GM12878 (cell line): ENCODE measurements around the gene TRIP12. TPM values are rescaled to one million over a fixed set of nuclear protein-coding genes. Genes with fewer than 3 reads are reported as not detected.

Source experiments
- ATAC-seq: fragments of 200-7000 bp; cut with Tn5 transposase; 3 replicates; pipeline ENCODE4 v1.9.1; 2020; ENCODE audit warnings: mild to moderate bottlenecking, moderate library complexity
- BruUV-seq: library from RNA; stranded (reverse); fragments of 400-500 nt; replicated peaks from 2 replicates; lab custom pipeline; 2021; lab: Mats Ljungman, UMichigan
- CTCF ChIA-PET: fragments of 300-600 bp; sonication (Branson Sonifier 250); formaldehyde crosslinking; extraction: SDS; loops from one replicate; lab custom pipeline; 2021; ENCODE audit warnings: inconsistent platforms; lab: Yijun Ruan, JAX
- POLR2A ChIA-PET: fragments of 350-600 bp; formaldehyde crosslinking; extraction: SDS; loops from one replicate; lab custom pipeline; 2021; ENCODE audit warnings: inconsistent platforms; lab: Charles Lee
- RAD21 ChIA-PET: fragments of 300-600 bp; sonication (Branson Sonifier 250); formaldehyde crosslinking; loops from one replicate; lab custom pipeline; 2023; ENCODE audit warnings: antibody characterized with exemption; ENCODE audit not compliant: unreplicated experiment; lab: Charles Lee
- SMC1A ChIA-PET: fragments of 300-600 bp; sonication (Branson Sonifier 250); formaldehyde crosslinking; loops from one replicate; lab custom pipeline; 2023; ENCODE audit not compliant: unreplicated experiment, uncharacterized antibody; lab: Charles Lee
- DNase-seq: peaks from one replicate; pipeline ENCODE4 v3.0.0-alpha.2; 2011; ENCODE audit warnings: low read depth, low spot score
- FAIRE-seq: peaks from 3 replicates; lab custom pipeline; 2011; peaks lifted over from hg19 to GRCh38; lab: Jason Lieb, UNC
- H2AFZ ChIP-seq: 2 replicates; pipeline ENCODE4 v1.6.0; 2011; ENCODE audit warnings: low read depth, low read length, control low read depth; ENCODE audit not compliant: control insufficient read depth
- H3K27ac ChIP-seq: 2 replicates; pipeline ENCODE4 v1.5.1; 2011; ENCODE audit warnings: control low read depth; ENCODE audit not compliant: control insufficient read depth, insufficient read depth
- H3K27me3 ChIP-seq, 2 experiments: replicated peaks in 1 of 2; 2 replicates each; pipeline versions ENCODE4 v1.6.0 to v1.6.1; 2011; ENCODE audit warnings: low read length in 1 of 2; ENCODE audit not compliant: control insufficient read depth in 2 of 2, insufficient read depth in 2 of 2
- H3K36me3 ChIP-seq, 2 experiments: 2 replicates each; pipeline ENCODE4 v1.5.1; 2011; ENCODE audit warnings: low read length in 1 of 2; ENCODE audit not compliant: control insufficient read depth in 2 of 2, insufficient read depth in 2 of 2
- H3K4me1 ChIP-seq: 2 replicates; pipeline ENCODE4 v1.6.1; 2011; ENCODE audit warnings: mild to moderate bottlenecking, low read length, moderate library complexity, mixed read lengths; ENCODE audit not compliant: control insufficient read depth, insufficient read depth
- H3K4me2 ChIP-seq: 2 replicates; pipeline ENCODE4 v1.6.0; 2011; ENCODE audit warnings: control low read depth; ENCODE audit not compliant: control insufficient read depth, insufficient read depth
- H3K4me3 ChIP-seq: fragments of 200-600 bp; sonication (generic); 2 replicates; pipeline ENCODE4 v1.5.1; 2016
- H3K79me2 ChIP-seq: 2 replicates; pipeline ENCODE4 v1.6.0; 2011; ENCODE audit warnings: low read length; ENCODE audit not compliant: control insufficient read depth, insufficient read depth
- H3K9ac ChIP-seq: 2 replicates; pipeline ENCODE4 v1.8.0; 2011; ENCODE audit warnings: low read length, control low read depth, mixed read lengths; ENCODE audit not compliant: control insufficient read depth, insufficient read depth
- H3K9me3 ChIP-seq: replicated peaks from 3 replicates; pipeline ENCODE4 v1.5.1; 2011; ENCODE audit warnings: mild to moderate bottlenecking, low read length; ENCODE audit not compliant: control insufficient read depth, insufficient read depth
- H4K20me1 ChIP-seq: 2 replicates; pipeline ENCODE4 v1.6.0; 2011; ENCODE audit not compliant: control insufficient read depth, insufficient read depth
- BHLHE40 ChIP-seq, 2 experiments: fragments of 450-650 bp in 1 of 2; IDR thresholded peaks; 2 replicates each; pipeline ENCODE4 v1.6.1; 2011 to 2017; ENCODE audit warnings: low read depth in 2 of 2, borderline replicate concordance in 1 of 2, improper control_type of control experiment in 1 of 2, low read length in 1 of 2, mild to moderate bottlenecking in 1 of 2
- BRCA1 ChIP-seq: IDR thresholded peaks from 2 replicates; pipeline ENCODE4 v1.6.1; 2011; ENCODE audit warnings: low read depth, low read length, improper control_type of control experiment
- MAX ChIP-seq: IDR thresholded peaks from 2 replicates; pipeline ENCODE4 v1.6.1; 2012; ENCODE audit warnings: low read depth, low read length, improper control_type of control experiment
- MYC ChIP-seq: IDR thresholded peaks from 2 replicates; pipeline ENCODE4 v1.6.1; 2011; ENCODE audit warnings: mild to moderate bottlenecking, low read length, moderate library complexity, inconsistent platforms; ENCODE audit not compliant: insufficient read depth, insufficient replicate concordance, insufficient read length, severe bottlenecking
- REST ChIP-seq: IDR thresholded peaks from 2 replicates; pipeline ENCODE4 v1.6.1; 2012; ENCODE audit warnings: mild to moderate bottlenecking, low read depth, low read length
- RUNX3 ChIP-seq: IDR thresholded peaks from 2 replicates; pipeline ENCODE4 v1.6.1; 2012; ENCODE audit warnings: low read length, inconsistent platforms
- SPI1 ChIP-seq: IDR thresholded peaks from 2 replicates; pipeline ENCODE4 v1.6.1; 2011; ENCODE audit warnings: low read depth, mild to moderate bottlenecking, low read length, moderate library complexity, borderline replicate concordance; ENCODE audit not compliant: insufficient read depth
- WGBS: methylation state at CpG from one replicate; pipeline ENCODE4 v1.1.6; 2016; ENCODE audit warnings: low lambda C conversion rate; ENCODE audit not compliant: insufficient replicate concordance, insufficient coverage; ENCODE audit errors: missing lambda C conversion rate; 5-methylcytosine and 5-hydroxymethylcytosine counted together
- in situ Hi-C: fragments of 300-500 bp; cut with MboI; formaldehyde crosslinking; loops from 9 replicates; pipeline ENCODE4 v1.14.3; 2018; ENCODE audit warnings: mixed read lengths
- intact Hi-C: fragments of 100-400 bp; cut with micrococcal nuclease; formaldehyde crosslinking; loops from one replicate; pipeline ENCODE4 v1.14.2; 2022; ENCODE audit not compliant: unreplicated experiment
- polyA plus RNA-seq, 11 experiments: library from polyadenylated mRNA; depleted of rRNA in 4 of 11; unstranded in 6 of 11; stranded (reverse) in 5 of 11; fragments of >200 nt; fragmentation: Nextera tagmentation in 4 of 11; fragmentation: Illumina TruSeq in 1 of 11; extraction: Ambion mirVana in 4 of 11; extraction: Trizol in 1 of 11; gene quantifications; 1 replicate in 1 of 11; 2 replicates in 10 of 11; pipeline versions ENCODE4 v1.2.1 to v1.2.3, GENCODE V29; 2011 to 2016; ENCODE audit warnings: inconsistent platforms in 2 of 11, missing spikeins in 2 of 11, low read depth in 1 of 11
- total RNA-seq, 4 experiments: library from RNA; depleted of rRNA in 3 of 4; stranded (reverse); fragments of >200 nt in 3 of 4; fragmentation: Illumina TruSeq in 1 of 4; extraction: Trizol in 1 of 4; gene quantifications; 2 replicates each; pipeline versions ENCODE4 v1.2.1 to v1.2.3, GENCODE V29; 2013 to 2021
- TF ChIP-seq, protein P1 (sequence below): IDR thresholded peaks from 2 replicates; pipeline ENCODE4 v1.6.1; 2012; ENCODE audit warnings: low read length, inconsistent platforms

Gene TRIP12
- total and polyA plus RNA-seq, 10 of the 15 experiments (the other 5 are each of a cell fraction or from before 2014, with no cell fraction given) = 23.1 to 207 (median 97.0) TPM

DNA sequence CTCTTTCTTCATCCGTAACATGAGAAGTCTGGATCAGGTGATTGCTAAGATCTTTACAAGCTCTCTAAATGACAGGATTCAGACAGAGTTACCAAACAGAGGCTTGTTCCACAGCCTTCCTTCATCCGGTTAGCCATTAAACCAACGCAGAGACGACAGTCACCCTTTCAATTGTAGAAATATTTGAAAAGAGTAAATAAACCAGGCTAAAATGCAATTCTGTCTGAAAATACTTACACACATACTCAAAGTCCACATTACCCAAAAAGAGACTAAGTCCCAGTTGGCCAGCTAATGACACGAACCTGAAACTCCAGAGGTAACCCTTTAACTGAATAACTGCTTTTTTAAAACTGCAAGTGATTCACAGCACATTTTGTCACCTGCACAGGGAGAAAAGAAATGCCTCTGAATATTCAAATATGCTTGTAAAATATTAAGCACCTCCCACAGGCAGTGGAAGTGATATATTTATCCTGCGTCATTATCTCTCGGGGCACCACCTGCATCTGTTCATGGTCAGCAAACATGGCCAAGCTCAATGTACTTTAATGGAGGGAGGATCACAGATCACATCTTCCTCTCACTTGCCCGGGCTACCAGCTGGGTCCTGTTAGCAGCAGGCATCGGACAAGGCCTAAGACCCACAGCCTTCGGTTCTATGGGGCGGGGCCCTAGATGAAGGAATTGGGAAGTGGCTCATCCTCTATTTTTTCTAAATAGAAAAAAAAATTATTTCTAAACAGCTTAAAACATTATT, 168.7 kb downstream of the TRIP12 start:
- no peak overlapping the region for H3K4me2 ChIP-seq
- ChIA-PET POLR2A (interaction anchor here (0.9 kb wide), 1 partner anchor 111 kb away, joined by 3 read pairs; no protein-coding TSS in a partner anchor), SMC1A (interaction anchor here (0.6 kb wide), 1 partner anchor 833 kb away, joined by 3 read pairs; no protein-coding TSS in a partner anchor), RAD21 (no interaction called here), CTCF (interaction anchor here (0.7 kb wide), 1 partner anchor 406 kb away, joined by 3 read pairs; no protein-coding TSS in a partner anchor)
- no peak for DNase-seq
- TF ChIP-seq BHLHE40 (IDR thresholded peaks at IDR 0.05; ENCODE audit: borderline replicate concordance in 1 of 2, low read depth in 2 of 2, low read length in 1 of 2) (no peak), RUNX3 (no peak), MYC (no peak), MAX (no peak), SPI1 (no peak), BRCA1 (no peak), REST (no peak)
- TF ChIP-seq, protein P1, sequence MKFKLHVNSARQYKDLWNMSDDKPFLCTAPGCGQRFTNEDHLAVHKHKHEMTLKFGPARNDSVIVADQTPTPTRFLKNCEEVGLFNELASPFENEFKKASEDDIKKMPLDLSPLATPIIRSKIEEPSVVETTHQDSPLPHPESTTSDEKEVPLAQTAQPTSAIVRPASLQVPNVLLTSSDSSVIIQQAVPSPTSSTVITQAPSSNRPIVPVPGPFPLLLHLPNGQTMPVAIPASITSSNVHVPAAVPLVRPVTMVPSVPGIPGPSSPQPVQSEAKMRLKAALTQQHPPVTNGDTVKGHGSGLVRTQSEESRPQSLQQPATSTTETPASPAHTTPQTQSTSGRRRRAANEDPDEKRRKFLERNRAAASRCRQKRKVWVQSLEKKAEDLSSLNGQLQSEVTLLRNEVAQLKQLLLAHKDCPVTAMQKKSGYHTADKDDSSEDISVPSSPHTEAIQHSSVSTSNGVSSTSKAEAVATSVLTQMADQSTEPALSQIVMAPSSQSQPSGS = no peak
- no peaks in the 10 kb centered on the region for H3K36me3 ChIP-seq
- no peaks in the 10 kb centered on the region for H3K9me3 ChIP-seq
- intact Hi-C loops (no loop called here), in situ Hi-C loops (no loop called here)
- 80% methylated on average over 11 of the region's 11 CpGs for WGBS
- no TSS peak for BruUV-seq
- FAIRE-seq = no peak
- no peak for ATAC-seq
- H3K79me2 ChIP-seq = no peaks in the 10 kb centered on the region
- H3K9ac ChIP-seq = no peak overlapping the region
- H4K20me1 ChIP-seq = no peaks in the 10 kb centered on the region
- H3K4me3 ChIP-seq = no peak overlapping the region
- no peak overlapping the region for H3K27ac ChIP-seq
- no peak overlapping the region for H2AFZ ChIP-seq
- no peaks in the 10 kb centered on the region for H3K4me1 ChIP-seq
- no peaks in the 10 kb centered on the region for H3K27me3 ChIP-seq
